Activated CD8-positive, alpha-beta memory T cell treated with anti-CD3 and anti-CD28 coated beads, Interleukin-2, amount 50 U/mL, for 1 hour (primary cell): Measurements from ENCODE around the gene KDM5B.
"Not testable (repeated sequence)": the region's sequence is repeated elsewhere in the genome, so short reads cannot be mapped to it uniquely, and the experiment has no call there.

ENCODE experiments used
- DNase-seq: peaks from one replicate; pipeline ENCODE4 v3.0.0-alpha.2; 2020; ENCODE audit errors: extremely low read depth

Gene KDM5B

DNA sequence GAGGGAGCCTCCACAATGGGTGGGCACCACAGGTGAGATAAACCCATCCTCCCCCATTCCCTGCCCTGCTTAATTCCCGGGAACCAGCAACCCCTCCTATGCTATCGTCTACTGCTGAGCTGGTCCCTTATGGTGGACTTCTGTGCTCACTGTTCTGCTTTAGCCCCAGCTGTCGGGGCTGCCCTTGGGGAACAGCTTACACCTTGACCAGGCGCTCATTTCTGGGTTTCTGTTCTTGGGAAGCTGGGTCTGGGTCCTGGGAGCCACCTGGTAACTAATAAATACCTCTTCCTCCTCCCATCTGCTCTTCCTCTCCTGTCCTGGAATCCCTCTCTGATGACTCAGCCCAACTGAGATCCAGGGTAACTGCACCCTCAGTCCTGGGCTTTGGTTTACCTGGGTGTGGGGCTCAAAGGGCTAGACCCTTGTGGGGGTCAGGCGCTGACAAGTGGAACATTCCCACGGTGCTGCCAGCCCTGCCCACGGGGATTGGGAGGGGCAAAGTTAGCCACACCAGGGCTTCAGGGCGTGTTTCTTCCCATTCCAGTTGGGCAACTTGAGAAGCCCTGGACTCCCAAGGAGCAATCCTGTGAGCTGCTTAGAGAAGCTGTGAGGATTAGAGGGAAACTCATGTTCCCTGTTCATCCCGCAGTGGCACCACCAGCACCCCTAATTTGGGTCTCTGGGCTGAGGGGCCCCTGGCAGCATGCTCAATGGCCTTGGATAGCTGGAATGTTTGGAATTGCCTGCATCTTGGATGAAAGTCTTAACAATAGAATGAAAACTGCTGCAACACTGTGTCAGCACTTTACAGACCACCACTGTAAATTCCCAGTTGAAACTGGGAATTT lies 4.2 kb upstream of the KDM5B start:
- no peak for DNase-seq

GRCh38 chr1:202811296-202812175 lies 3.3 kb upstream of the KDM5B start:
- DNase-seq = no peak

DNA sequence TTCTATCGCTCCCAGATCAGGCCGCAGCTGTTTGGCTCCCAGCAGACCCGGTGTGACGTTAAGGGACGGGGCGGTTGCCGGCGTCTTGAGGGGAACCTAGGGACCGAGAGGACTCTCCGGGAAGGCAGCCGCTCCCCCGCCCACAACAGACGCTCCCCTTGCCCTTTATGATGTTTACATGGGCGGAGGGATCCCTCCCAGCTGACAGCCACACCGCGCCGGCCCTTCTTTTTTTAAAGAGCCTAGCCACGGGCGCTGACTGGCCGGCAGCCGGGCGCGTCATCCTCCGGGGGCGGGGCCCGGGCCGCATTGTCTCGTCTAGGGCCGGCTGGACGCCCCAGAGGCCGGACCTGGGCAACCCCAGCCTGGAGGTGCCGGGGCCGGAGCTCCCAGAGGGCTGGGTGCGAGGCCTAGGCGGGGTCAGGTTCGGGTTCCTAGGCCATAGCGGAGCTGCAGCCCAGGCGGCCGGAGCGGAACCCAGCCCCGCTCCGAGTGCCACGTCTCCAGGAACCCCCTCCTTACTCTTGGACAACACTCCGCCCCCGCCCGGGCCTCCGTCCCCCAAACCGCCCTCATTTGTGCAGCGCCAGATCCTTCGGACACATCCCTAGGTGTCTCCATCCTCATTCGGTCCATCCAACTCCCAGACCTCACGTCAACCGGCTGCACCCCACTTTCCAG lies 2.5 kb upstream of the KDM5B start, which contains the start of gene PCAT6:
TSS of gene PCAT6 (plus strand) at position 340 of the 681 bp plus-strand sequence.
- peak; percentile 75 for DNase-seq

- no peak for DNase-seq
These were observed 2.0 kb upstream of the KDM5B start for GRCh38 chr1:202810193-202810614.

DNA sequence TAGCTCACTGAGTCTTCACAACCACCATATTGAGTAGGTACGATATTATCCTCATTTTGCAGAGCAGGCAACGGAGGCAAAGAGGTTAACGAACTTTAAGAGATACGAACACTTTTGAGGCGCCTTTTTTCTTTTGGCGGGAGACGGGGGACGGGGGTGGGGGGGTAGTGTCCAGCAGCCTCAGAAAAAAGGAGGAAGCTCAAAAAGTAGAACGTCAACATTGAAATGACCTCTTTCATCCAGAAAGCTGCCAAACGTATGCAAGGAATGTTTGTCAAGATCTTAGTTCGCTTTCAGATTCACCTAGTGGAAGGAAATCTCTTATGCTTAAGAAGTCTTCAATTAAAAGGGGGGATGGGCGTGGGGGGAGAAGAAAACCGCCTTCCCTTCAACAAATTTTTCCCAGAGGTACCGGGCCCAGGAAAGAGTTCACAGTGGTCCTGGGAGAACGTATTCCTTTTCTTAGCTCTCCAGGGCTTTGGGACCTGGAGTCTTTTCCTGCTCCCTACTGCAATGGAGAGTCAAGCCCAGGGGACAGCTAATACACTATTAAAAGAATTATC lies 1.5 kb upstream of the KDM5B start:
- DNase-seq = no peak

- DNase-seq = no peak
These were observed 733 bp downstream of the KDM5B start for GRCh38 chr1:202807451-202807925.

DNA sequence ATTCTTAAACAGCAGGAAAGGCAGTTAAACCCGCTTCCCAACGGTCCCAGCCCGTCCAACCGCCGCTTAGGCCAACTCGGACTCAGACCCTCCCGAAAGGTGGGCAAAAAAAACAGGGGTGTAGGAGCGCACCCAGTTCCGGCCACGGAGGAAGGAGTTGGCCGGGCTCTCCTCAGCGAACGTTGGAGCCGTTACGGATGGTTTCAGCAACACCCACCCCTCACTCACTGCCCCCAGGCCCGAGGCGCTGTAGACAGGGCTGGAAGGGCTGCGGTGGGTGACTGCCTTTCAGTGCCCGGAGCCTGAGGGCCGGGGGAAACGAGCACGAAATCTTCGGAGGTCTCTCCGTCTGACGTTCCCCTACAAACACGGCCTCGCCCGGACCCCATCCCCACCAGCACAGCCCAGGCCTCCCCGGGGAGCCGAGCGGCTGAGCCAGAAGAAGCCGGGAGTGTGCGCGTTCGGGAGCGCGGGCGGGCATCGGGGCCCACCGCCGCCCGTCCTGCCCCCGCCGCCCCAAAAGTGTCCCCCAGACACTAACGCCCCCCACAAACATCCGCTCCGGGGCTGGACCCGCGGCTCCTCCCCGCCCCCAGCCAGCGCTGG lies 1.3 kb downstream of the KDM5B start:
- no peak for DNase-seq

- no peak for DNase-seq
These were observed 2.1 kb downstream of the KDM5B start for GRCh38 chr1:202805886-202806844.

DNA sequence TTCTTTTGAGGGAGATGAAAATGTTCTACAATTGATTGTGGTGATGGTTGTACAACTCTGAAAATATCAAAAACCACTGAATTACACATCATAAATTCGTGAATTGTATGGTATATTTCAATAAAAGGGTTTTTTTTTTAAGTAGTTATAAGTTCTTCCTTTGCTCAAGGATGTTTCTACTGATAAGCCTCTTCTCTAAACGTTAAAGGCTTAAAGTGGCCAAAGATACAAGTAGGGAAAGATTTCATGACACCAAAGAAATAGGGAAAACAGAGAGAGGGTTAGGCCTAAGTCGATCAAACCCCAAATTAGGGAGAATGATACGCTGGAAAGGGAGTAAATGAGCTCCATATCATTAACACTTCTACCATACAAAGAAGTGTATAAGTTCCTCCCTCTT lies 4.1 kb downstream of the KDM5B start:
- DNase-seq = no peak

DNA sequence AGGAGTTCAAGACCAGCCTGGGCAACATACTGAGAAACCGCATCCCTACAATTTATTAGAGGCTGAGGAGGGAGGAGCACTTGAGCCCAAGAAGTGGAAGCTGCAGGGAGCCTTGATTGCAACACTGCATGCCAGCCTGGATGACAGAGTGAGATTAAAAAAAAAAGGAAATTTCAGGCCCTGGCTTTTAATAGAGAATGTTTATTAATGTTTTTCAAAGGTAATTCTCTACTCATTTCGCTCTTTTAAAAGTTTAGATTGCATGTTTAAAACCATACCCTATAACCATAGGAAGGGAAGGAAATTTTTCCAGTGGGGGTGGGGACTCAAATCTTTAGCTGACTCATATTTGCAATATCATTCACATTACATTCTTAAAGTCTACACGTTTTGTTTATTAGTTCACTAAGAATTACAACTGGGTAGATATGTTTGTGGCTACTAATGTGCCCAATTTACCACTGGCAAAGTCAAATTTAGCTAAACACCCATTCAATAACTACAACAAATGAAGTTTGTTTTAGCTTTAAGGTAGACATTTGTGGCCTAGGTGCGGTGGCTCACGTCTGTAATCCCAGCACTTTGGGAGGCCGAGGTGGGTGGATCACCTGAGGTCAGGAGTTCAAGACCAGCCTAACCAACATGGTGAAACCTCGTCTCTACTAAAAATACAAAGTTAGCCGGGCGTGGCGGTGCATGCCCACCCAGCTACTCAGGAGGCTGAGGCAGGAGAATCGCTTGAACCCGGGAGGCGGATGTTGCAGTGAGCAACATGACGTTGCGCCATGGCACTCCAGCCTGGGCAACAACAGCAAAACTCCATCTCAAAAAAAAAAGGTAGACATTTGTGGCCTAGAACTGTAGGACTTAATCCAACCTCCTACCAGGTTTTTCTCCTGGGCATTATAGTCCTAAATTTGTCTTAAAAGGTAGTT lies 5.0 kb downstream of the KDM5B start:
- no peak for DNase-seq

- no peak for DNase-seq
These were observed 6.2 kb downstream of the KDM5B start for GRCh38 chr1:202802034-202802433.

DNA sequence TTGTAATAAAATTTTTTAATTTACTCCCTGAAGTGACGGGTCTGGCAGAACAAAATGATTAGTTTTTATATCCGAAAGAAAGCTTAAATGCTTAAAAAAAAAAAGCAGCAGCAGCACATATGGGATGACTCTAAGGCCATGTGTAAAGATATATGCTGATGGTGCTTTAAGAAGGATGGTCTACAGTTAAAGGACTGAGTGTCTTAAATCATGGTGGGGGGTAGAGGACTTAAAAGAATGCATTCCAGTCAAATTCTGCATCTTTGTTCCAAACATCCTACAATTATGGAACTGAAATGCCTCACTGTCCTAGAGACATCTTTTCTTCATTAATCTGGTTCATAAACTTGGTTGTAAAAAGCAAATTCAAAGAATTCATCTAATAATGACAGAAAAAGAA lies 7.0 kb downstream of the KDM5B start:
- no peak for DNase-seq

- no peak for DNase-seq
These were observed 7.5 kb downstream of the KDM5B start for GRCh38 chr1:202800742-202801141.

GRCh38 chr1:202798792-202799331 lies 9.4 kb downstream of the KDM5B start:
- DNase-seq = no peak

- no peak for DNase-seq
These were observed 10.0 kb downstream of the KDM5B start for GRCh38 chr1:202798260-202798659.

DNA sequence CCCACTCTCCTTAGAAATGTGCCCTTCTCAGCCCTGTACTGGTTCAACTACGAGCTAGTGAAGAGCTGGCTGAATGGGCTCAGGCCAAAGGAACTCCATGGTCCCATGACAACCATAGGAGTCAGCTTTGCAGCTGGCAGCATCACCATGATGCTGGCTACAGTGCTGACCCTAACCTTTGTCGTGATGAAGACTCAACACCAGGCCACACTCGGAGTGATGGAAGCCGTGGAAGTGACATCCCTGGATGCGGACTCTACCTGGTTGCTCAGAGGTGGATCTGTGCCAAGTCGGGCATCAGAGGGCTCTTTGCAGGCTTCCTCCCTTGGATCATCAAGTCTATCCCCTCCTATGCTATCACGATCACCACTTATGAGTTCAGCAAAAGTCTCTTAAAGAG lies 11.6 kb downstream of the KDM5B start:
- DNase-seq = no peak

GRCh38 chr1:202794931-202795330 lies 13.3 kb downstream of the KDM5B start:
- not testable (repeated sequence) for DNase-seq

- no peak for DNase-seq
These were observed 14.0 kb downstream of the KDM5B start for GRCh38 chr1:202794051-202794740.
